Measurements from ENCODE around the gene SMYD5.

Gene SMYD5

DNA sequence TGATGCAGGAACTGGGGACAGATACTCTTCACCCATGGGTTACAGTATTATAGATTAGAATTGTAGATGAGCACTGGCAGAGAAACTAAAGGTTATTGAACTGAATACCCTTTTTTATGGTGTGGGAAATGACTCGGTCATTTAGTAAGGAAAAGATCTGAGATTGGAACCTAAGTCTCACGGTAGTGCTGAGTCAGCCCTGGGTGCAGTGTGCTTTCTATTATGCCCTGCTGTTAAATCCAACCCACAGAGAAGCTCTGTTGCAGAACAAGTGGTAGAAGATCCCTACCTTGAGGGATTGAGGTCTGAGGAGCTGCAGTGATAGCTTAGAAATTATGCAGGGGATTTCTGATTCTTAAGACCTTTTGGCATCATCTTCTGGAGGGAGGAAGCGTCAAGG is 32.8 kb downstream of the SMYD5 start:
- DNase-seq (ENCODE audit: low spot score) = no peak
- TF ChIP-seq, protein P1, sequence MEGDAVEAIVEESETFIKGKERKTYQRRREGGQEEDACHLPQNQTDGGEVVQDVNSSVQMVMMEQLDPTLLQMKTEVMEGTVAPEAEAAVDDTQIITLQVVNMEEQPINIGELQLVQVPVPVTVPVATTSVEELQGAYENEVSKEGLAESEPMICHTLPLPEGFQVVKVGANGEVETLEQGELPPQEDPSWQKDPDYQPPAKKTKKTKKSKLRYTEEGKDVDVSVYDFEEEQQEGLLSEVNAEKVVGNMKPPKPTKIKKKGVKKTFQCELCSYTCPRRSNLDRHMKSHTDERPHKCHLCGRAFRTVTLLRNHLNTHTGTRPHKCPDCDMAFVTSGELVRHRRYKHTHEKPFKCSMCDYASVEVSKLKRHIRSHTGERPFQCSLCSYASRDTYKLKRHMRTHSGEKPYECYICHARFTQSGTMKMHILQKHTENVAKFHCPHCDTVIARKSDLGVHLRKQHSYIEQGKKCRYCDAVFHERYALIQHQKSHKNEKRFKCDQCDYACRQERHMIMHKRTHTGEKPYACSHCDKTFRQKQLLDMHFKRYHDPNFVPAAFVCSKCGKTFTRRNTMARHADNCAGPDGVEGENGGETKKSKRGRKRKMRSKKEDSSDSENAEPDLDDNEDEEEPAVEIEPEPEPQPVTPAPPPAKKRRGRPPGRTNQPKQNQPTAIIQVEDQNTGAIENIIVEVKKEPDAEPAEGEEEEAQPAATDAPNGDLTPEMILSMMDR (IDR thresholded peaks at IDR 0.05; ENCODE audit: borderline replicate concordance, control extremely low read depth, extremely low read depth, insufficient read depth, missing control alignments) = no peak
- in situ Hi-C loops (cut with MboI; ENCODE audit: low sequenced_read_pairs, unreplicated experiment) = no loop called here

DNA sequence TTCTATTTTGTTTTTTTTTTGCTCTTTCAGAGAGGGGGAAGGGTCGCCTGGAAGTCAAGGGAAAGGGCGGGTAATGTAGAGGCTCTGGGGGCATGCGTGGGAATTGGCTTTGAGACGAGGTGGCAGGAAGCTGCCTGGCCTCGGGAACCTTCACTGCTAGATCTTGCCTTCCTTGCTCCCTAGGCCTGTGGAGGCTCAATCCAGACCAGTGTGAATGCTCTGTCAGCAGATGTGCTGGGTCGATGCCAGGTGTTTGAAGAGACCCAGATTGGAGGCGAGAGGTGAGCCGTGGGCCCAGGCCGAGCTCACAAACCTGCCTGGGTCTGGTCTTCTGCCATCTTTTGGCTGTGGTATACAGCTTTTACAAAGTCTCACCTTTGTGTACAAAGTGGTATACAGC is 35.6 kb downstream of the SMYD5 start:
- no peak for DNase-seq (ENCODE audit: low spot score)
- TF ChIP-seq, protein P1 (IDR thresholded peaks at IDR 0.05; ENCODE audit: borderline replicate concordance, control extremely low read depth, extremely low read depth, insufficient read depth, missing control alignments) = no peak
- in situ Hi-C loops (cut with MboI; ENCODE audit: low sequenced_read_pairs, unreplicated experiment) = no loop called here

DNA sequence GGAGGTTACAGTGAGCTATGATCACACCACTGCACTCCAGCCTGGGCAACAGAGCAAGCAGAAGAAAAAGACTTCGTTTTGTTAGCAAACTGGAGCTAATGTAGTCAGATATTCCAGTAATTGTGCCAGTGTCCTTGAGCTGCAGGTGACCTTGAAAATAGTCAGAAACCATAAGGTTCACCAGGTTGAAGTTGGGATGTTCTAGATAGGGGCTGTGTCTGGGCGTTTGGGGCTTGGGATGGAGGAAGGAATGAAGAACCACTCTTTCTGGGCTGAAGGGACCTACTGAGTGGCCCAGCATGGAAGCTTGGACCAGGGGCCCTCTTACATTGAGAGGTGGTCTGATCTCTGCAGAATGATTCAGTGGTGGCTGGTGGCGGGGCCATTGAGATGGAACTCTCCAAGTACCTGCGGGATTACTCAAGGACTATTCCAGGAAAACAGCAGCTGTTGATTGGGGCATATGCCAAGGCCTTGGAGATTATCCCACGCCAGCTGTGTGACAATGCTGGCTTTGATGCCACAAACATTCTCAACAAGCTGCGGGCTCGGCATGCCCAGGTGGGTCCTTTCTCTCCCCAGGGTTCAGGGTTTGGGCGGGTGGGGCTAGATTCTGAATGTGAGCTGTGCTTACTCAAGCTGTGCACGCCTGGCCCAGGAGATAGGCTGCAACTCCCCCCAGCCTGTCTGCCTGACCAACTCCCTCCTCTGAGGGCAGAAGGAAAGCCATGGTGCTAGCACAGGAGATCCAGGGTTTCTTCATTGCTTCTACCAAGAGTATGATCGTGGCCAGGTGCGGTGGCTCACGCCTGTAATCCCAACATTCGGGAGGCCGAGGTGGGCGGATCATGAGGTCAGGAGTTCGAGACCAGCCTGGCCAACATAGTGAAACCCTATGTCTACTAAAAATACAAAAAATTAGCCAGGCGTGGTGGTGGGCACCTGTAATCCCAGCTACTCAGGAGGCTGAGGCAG is 37.1 kb downstream of the SMYD5 start:
- in situ Hi-C loops (cut with MboI; ENCODE audit: low sequenced_read_pairs, unreplicated experiment) = no loop called here
- DNase-seq (ENCODE audit: low spot score) = no peak
- TF ChIP-seq, protein P1 (IDR thresholded peaks at IDR 0.05; ENCODE audit: borderline replicate concordance, control extremely low read depth, extremely low read depth, insufficient read depth, missing control alignments) = no peak

DNA sequence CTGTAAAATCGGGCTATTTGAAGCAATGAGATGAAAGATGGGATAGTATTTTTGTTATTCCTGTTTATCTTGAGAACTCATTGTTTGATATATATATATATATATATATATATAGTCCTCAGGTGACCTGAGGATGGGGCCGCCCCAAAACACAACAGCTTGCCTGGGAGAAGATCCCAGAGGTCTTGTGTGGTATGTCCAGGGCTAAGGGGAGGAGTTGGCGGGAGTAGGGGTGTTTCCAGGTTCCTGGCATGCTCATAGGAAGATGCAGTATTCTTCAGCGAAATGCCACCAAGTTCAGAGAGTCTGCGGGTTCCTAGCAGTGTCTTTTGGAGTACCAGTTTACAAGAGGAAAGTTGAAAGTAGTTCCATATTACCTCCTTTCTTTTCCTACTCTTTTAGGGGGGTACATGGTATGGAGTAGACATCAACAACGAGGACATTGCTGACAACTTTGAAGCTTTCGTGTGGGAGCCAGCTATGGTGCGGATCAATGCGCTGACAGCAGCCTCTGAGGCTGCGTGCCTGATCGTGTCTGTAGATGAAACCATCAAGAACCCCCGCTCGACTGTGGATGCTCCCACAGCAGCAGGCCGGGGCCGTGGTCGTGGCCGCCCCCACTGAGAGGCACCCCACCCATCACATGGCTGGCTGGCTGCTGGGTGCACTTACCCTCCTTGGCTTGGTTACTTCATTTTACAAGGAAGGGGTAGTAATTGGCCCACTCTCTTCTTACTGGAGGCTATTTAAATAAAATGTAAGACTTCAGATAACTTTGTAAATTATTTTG is 38.4 kb downstream of the SMYD5 start:
- in situ Hi-C loops (cut with MboI; ENCODE audit: low sequenced_read_pairs, unreplicated experiment) = no loop called here
- DNase-seq (ENCODE audit: low spot score) = no peak
- TF ChIP-seq, protein P1 (IDR thresholded peaks at IDR 0.05; ENCODE audit: borderline replicate concordance, control extremely low read depth, extremely low read depth, insufficient read depth, missing control alignments) = no peak

- in situ Hi-C loops (cut with MboI; ENCODE audit: low sequenced_read_pairs, unreplicated experiment) = no loop called here
Observed at GRCh38 chr2:73253400-73253799, 39.4 kb downstream of the SMYD5 start.

GRCh38 chr2:73253901-73254300 is 39.9 kb downstream of the SMYD5 start:
- DNase-seq (ENCODE audit: low spot score) = peak; percentile 41
- in situ Hi-C loops (cut with MboI; ENCODE audit: low sequenced_read_pairs, unreplicated experiment) = no loop called here
- TF ChIP-seq, protein P1 (IDR thresholded peaks at IDR 0.05; ENCODE audit: borderline replicate concordance, control extremely low read depth, extremely low read depth, insufficient read depth, missing control alignments) = no peak

More at GRCh38 chr2:73253400-73253799, 39.4 kb downstream of the SMYD5 start:
- TF ChIP-seq, protein P1 (IDR thresholded peaks at IDR 0.05; ENCODE audit: borderline replicate concordance, control extremely low read depth, extremely low read depth, insufficient read depth, missing control alignments) = no peak
- DNase-seq (ENCODE audit: low spot score) = no peak
